Nephron progenitor cell (in vitro differentiated cells): ENCODE measurements around the gene LHX4.

Experiments used
- DNase-seq: peaks from one replicate; pipeline ENCODE4 v3.0.0; 2021
- H3K27ac Mint-ChIP-seq: 2 replicates; pipeline ENCODE4 v1.8.0; 2021; ENCODE audit warnings: mild to moderate bottlenecking, moderate library complexity, mixed read lengths
- H3K27me3 Mint-ChIP-seq: 2 replicates; pipeline ENCODE4 v1.8.0; 2021; ENCODE audit warnings: mild to moderate bottlenecking, low read depth, mixed read lengths; ENCODE audit not compliant: poor library complexity
- H3K36me3 Mint-ChIP-seq: 2 replicates; pipeline ENCODE4 v1.8.0; 2021; ENCODE audit warnings: low read depth, mixed read lengths
- H3K4me1 Mint-ChIP-seq: 2 replicates; pipeline ENCODE4 v1.8.0; 2021; ENCODE audit warnings: mixed read lengths
- H3K4me3 Mint-ChIP-seq: 2 replicates; pipeline ENCODE4 v1.8.0; 2021; ENCODE audit warnings: mild to moderate bottlenecking, moderate library complexity, mixed read lengths
- H3K9me3 Mint-ChIP-seq: 2 replicates; pipeline ENCODE4 v1.8.0; 2021; ENCODE audit warnings: mild to moderate bottlenecking, moderate library complexity, mixed read lengths
- CTCF ChIP-seq: fragments of 200-600 bp; sonication (generic); IDR thresholded peaks from 2 replicates; pipeline ENCODE4 v1.5.0; 2021; ENCODE audit warnings: antibody characterized with exemption

Gene LHX4

GRCh38 chr1:180257028-180257386 lies 26.9 kb downstream of the LHX4 start:
- H3K4me3 Mint-ChIP-seq = no peak overlapping the region
- no peaks in the 10 kb centered on the region for H3K36me3 Mint-ChIP-seq
- peaks cover 81% of the 10 kb centered on the region for H3K27me3 Mint-ChIP-seq
- DNase-seq = no peak
- H3K4me1 Mint-ChIP-seq = peaks cover 41% of the 10 kb centered on the region
- no peak for TF ChIP-seq CTCF
- no peaks in the 10 kb centered on the region for H3K9me3 Mint-ChIP-seq
- H3K27ac Mint-ChIP-seq = no peak overlapping the region

GRCh38 chr1:180257486-180257885 lies 27.4 kb downstream of the LHX4 start:
- Mint-ChIP-seq H3K36me3 (no peaks in the 10 kb centered on the region), H3K9me3 (no peaks in the 10 kb centered on the region), H3K4me1 (peaks cover 40% of the 10 kb centered on the region), H3K4me3 (no peak overlapping the region), H3K27me3 (peaks cover 80% of the 10 kb centered on the region), H3K27ac (no peak overlapping the region)
- no peak for DNase-seq
- no peak for TF ChIP-seq CTCF

GRCh38 chr1:180258290-180258689 lies 28.2 kb downstream of the LHX4 start:
- no peak overlapping the region for H3K27ac Mint-ChIP-seq
- H3K4me3 Mint-ChIP-seq = no peak overlapping the region
- peaks cover 36% of the 10 kb centered on the region for H3K4me1 Mint-ChIP-seq
- H3K36me3 Mint-ChIP-seq = no peaks in the 10 kb centered on the region
- DNase-seq = no peak
- peaks cover 72% of the 10 kb centered on the region for H3K27me3 Mint-ChIP-seq
- no peaks in the 10 kb centered on the region for H3K9me3 Mint-ChIP-seq
- TF ChIP-seq CTCF = no peak

GRCh38 chr1:180258935-180259334 lies 28.9 kb downstream of the LHX4 start:
- Mint-ChIP-seq H3K27me3 (peaks cover 71% of the 10 kb centered on the region), H3K27ac (no peak overlapping the region), H3K4me3 (no peak overlapping the region), H3K36me3 (no peaks in the 10 kb centered on the region), H3K4me1 (peaks cover 31% of the 10 kb centered on the region), H3K9me3 (no peaks in the 10 kb centered on the region)
- DNase-seq = no peak
- no peak for TF ChIP-seq CTCF

- Mint-ChIP-seq H3K27ac (no peak overlapping the region), H3K36me3 (no peaks in the 10 kb centered on the region), H3K4me1 (peaks cover 28% of the 10 kb centered on the region), H3K9me3 (no peaks in the 10 kb centered on the region), H3K27me3 (peaks cover 74% of the 10 kb centered on the region), H3K4me3 (no peak overlapping the region)
- TF ChIP-seq CTCF = no peak
- no peak for DNase-seq
These were observed 29.6 kb downstream of the LHX4 start for GRCh38 chr1:180259431-180260338.

- H3K27ac Mint-ChIP-seq = no peak overlapping the region
- TF ChIP-seq CTCF = no peak
- no peak for DNase-seq
- H3K9me3 Mint-ChIP-seq = no peaks in the 10 kb centered on the region
- H3K4me3 Mint-ChIP-seq = no peak overlapping the region
- H3K27me3 Mint-ChIP-seq = peaks cover 81% of the 10 kb centered on the region
- peaks cover 20% of the 10 kb centered on the region for H3K4me1 Mint-ChIP-seq
- H3K36me3 Mint-ChIP-seq = no peaks in the 10 kb centered on the region
These were observed 30.5 kb downstream of the LHX4 start for GRCh38 chr1:180260541-180260940.
